Astrocyte (in vitro differentiated cells and primary cell): ENCODE data around the gene SFMBT2. TPM values are rescaled to one million over a fixed set of nuclear protein-coding genes. Genes with fewer than 3 reads are reported as not detected.

ENCODE experiments used
- DNase-seq: peaks from one replicate; pipeline ENCODE4 v3.0.0-alpha.2; 2010; ENCODE audit warnings: low read depth
- FAIRE-seq: peaks from 2 replicates; lab custom pipeline; 2011; peaks lifted over from hg19 to GRCh38; lab: Jason Lieb, UNC
- H2AFZ ChIP-seq: 2 replicates; pipeline ENCODE4 v1.6.0; 2012; ENCODE audit warnings: low read depth, low read length, inconsistent platforms
- H3K27ac ChIP-seq: 2 replicates; pipeline ENCODE4 v1.5.1; 2011; ENCODE audit warnings: low read depth, low read length, inconsistent platforms
- H3K27me3 ChIP-seq: 2 replicates; pipeline ENCODE4 v1.6.0; 2011; ENCODE audit warnings: low read length, inconsistent platforms; ENCODE audit not compliant: insufficient read depth
- H3K36me3 ChIP-seq: 2 replicates; pipeline ENCODE4 v1.5.1; 2011; ENCODE audit warnings: low read length, inconsistent platforms; ENCODE audit not compliant: insufficient read depth
- H3K4me1 ChIP-seq: 2 replicates; pipeline ENCODE4 v1.5.1; 2011; ENCODE audit warnings: low read length, inconsistent platforms; ENCODE audit not compliant: insufficient read depth
- H3K4me2 ChIP-seq: 2 replicates; pipeline ENCODE4 v1.6.0; 2012; ENCODE audit warnings: low read length, inconsistent platforms
- H3K4me3 ChIP-seq: 2 replicates; pipeline ENCODE4 v1.5.1; 2011; ENCODE audit warnings: low read depth, mild to moderate bottlenecking, low read length, inconsistent platforms; ENCODE audit not compliant: insufficient read depth
- H3K79me2 ChIP-seq: 2 replicates; pipeline ENCODE4 v1.6.0; 2012; ENCODE audit warnings: mild to moderate bottlenecking, low read length, inconsistent platforms; ENCODE audit not compliant: insufficient read depth
- H3K9ac ChIP-seq: 2 replicates; pipeline ENCODE4 v1.6.0; 2012; ENCODE audit warnings: mild to moderate bottlenecking, low read length, inconsistent platforms
- H3K9me3 ChIP-seq: 2 replicates; pipeline ENCODE4 v1.5.1; 2012; ENCODE audit warnings: low read depth, mild to moderate bottlenecking, low read length, inconsistent platforms; ENCODE audit not compliant: insufficient read depth
- H4K20me1 ChIP-seq: 2 replicates; pipeline ENCODE4 v1.6.0; 2012; ENCODE audit warnings: low read length, inconsistent platforms; ENCODE audit not compliant: insufficient read depth
- H3K27ac Mint-ChIP-seq: one replicate; pipeline ENCODE4 v1.8.0; 2021; ENCODE audit warnings: mild to moderate bottlenecking, mixed read lengths; ENCODE audit not compliant: unreplicated experiment
- H3K27me3 Mint-ChIP-seq: one replicate; pipeline ENCODE4 v1.8.0; 2021; ENCODE audit warnings: low read depth, mixed read lengths; ENCODE audit not compliant: unreplicated experiment
- H3K36me3 Mint-ChIP-seq: one replicate; pipeline ENCODE4 v1.8.0; 2021; ENCODE audit warnings: low read depth, mixed read lengths; ENCODE audit not compliant: unreplicated experiment
- H3K4me1 Mint-ChIP-seq: one replicate; pipeline ENCODE4 v1.8.0; 2021; ENCODE audit warnings: low read depth, mixed read lengths; ENCODE audit not compliant: unreplicated experiment
- H3K4me3 Mint-ChIP-seq: one replicate; pipeline ENCODE4 v1.8.0; 2021; ENCODE audit warnings: mild to moderate bottlenecking, moderate library complexity, mixed read lengths; ENCODE audit not compliant: unreplicated experiment
- H3K9me3 Mint-ChIP-seq: one replicate; pipeline ENCODE4 v1.8.0; 2021; ENCODE audit warnings: mild to moderate bottlenecking, mixed read lengths; ENCODE audit not compliant: unreplicated experiment
- EZH2 ChIP-seq: IDR thresholded peaks from 2 replicates; pipeline ENCODE4 v1.6.1; 2012; ENCODE audit warnings: mild to moderate bottlenecking, low read length, inconsistent platforms; ENCODE audit not compliant: insufficient read depth
- total RNA-seq: library from RNA; stranded (reverse); gene quantifications from 2 replicates; pipeline ENCODE4 v1.2.1, GENCODE V29; 2021
- TF ChIP-seq, protein P1 (sequence below): IDR thresholded peaks from 2 replicates; pipeline ENCODE4 v1.5.1; 2011; ENCODE audit warnings: low read depth, mild to moderate bottlenecking, inconsistent platforms, low read length, moderate library complexity; ENCODE audit not compliant: insufficient read depth

Gene SFMBT2
- total RNA-seq, 1 donor from 2014 or later = 3.9 TPM

DNA sequence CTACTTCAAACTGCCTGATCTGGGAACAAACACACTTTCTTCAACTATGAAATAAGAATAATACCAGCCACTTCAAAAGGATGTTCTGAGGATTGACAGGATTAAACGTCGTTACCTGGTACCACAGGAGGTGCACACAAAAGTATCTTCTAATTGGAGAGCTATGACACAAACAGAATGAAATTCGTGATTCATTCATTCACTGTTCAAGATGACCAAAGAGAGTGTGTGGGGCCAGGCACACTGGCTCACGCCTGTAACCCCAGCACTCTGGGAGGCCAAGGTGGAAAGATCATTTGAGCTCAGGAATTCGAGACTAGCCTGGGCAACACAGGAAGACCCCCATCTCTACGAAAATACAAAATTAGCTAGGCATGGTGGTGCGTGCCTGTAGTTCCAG lies 50.9 kb downstream of the SFMBT2 start:
- H3K4me3 Mint-ChIP-seq = no peak overlapping the region
- no peak for TF ChIP-seq EZH2
- TF ChIP-seq, protein P1, sequence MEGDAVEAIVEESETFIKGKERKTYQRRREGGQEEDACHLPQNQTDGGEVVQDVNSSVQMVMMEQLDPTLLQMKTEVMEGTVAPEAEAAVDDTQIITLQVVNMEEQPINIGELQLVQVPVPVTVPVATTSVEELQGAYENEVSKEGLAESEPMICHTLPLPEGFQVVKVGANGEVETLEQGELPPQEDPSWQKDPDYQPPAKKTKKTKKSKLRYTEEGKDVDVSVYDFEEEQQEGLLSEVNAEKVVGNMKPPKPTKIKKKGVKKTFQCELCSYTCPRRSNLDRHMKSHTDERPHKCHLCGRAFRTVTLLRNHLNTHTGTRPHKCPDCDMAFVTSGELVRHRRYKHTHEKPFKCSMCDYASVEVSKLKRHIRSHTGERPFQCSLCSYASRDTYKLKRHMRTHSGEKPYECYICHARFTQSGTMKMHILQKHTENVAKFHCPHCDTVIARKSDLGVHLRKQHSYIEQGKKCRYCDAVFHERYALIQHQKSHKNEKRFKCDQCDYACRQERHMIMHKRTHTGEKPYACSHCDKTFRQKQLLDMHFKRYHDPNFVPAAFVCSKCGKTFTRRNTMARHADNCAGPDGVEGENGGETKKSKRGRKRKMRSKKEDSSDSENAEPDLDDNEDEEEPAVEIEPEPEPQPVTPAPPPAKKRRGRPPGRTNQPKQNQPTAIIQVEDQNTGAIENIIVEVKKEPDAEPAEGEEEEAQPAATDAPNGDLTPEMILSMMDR = no peak
- Histone ChIP-seq H3K4me3 (no peak overlapping the region), H3K4me2 (no peak overlapping the region), H4K20me1 (no peaks in the 10 kb centered on the region), H3K9ac (no peak overlapping the region), H3K9me3 (peaks cover 3% of the 10 kb centered on the region), H3K79me2 (no peaks in the 10 kb centered on the region), H3K27ac (no peak overlapping the region), H2AFZ (no peak overlapping the region), H3K4me1 (peaks cover 4% of the 10 kb centered on the region), H3K27me3 (no peaks in the 10 kb centered on the region), H3K36me3 (no peaks in the 10 kb centered on the region)
- H3K27me3 Mint-ChIP-seq = no peaks in the 10 kb centered on the region
- H3K36me3 Mint-ChIP-seq = peaks cover 29% of the 10 kb centered on the region
- peaks cover 10% of the 10 kb centered on the region for H3K4me1 Mint-ChIP-seq
- DNase-seq (no peak), FAIRE-seq (no peak)
- H3K9me3 Mint-ChIP-seq = peaks cover 10% of the 10 kb centered on the region
- H3K27ac Mint-ChIP-seq = no peak overlapping the region

DNA sequence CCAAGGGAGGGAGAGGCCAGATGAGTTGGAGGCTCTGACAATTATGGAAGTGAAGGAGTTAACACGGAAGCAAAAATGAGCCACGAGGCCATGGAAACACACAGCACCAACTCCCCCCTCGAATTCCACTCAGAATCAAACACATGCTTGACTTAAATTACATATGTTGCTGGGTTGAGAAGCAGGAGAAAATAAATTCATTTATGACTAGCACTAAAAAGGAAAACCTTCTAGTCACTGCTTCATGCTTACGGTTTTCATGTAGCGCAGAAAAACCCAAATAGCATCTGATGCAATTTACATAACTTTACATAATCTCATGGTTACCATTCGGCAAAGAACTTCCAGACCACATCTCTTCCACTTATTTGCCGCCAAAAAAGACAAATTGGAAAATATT lies 51.5 kb downstream of the SFMBT2 start:
- no peaks in the 10 kb centered on the region for H3K36me3 ChIP-seq
- FAIRE-seq = no peak
- peaks cover 4% of the 10 kb centered on the region for H3K4me1 ChIP-seq
- no peak overlapping the region for H3K4me2 ChIP-seq
- H3K27me3 ChIP-seq = no peaks in the 10 kb centered on the region
- H3K9me3 ChIP-seq = peaks cover 3% of the 10 kb centered on the region
- no peak for TF ChIP-seq EZH2
- TF ChIP-seq, protein P1 = no peak
- Mint-ChIP-seq H3K4me3 (no peak overlapping the region), H3K27me3 (no peaks in the 10 kb centered on the region), H3K9me3 (peaks cover 10% of the 10 kb centered on the region), H3K4me1 (peaks cover 10% of the 10 kb centered on the region), H3K27ac (no peak overlapping the region), H3K36me3 (peaks cover 25% of the 10 kb centered on the region)
- no peaks in the 10 kb centered on the region for H3K79me2 ChIP-seq
- no peak overlapping the region for H3K4me3 ChIP-seq
- no peaks in the 10 kb centered on the region for H4K20me1 ChIP-seq
- no peak overlapping the region for H2AFZ ChIP-seq
- H3K9ac ChIP-seq = no peak overlapping the region
- DNase-seq = no peak
- H3K27ac ChIP-seq = no peak overlapping the region

DNA sequence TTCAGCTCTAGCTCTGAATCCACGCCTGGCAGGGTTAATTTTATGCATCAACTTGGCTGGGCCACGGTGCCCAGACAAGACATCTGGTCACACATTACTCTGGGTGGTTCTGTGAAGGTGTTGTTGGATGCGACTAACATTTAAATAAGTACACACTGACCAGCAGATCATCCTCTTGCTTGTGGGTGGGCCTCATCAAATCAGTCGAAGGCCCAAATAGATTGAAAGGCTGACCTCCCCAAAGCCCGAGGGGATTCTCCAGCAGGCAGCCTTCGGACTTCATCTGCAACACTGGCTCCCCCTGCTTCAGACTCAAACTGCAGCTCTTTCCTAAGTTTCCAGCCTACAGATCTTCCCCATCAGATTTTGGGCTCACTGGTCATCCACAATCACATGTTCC lies 53.6 kb downstream of the SFMBT2 start:
- Histone ChIP-seq H3K4me1 (no peaks in the 10 kb centered on the region), H4K20me1 (no peaks in the 10 kb centered on the region), H3K4me3 (no peak overlapping the region), H2AFZ (no peak overlapping the region), H3K4me2 (no peak overlapping the region), H3K79me2 (no peaks in the 10 kb centered on the region), H3K27ac (no peak overlapping the region), H3K27me3 (no peaks in the 10 kb centered on the region), H3K9me3 (peaks cover 3% of the 10 kb centered on the region), H3K9ac (no peak overlapping the region), H3K36me3 (no peaks in the 10 kb centered on the region)
- Mint-ChIP-seq H3K4me3 (no peak overlapping the region), H3K27ac (no peak overlapping the region), H3K4me1 (peaks cover 9% of the 10 kb centered on the region), H3K27me3 (no peaks in the 10 kb centered on the region), H3K9me3 (peaks cover 4% of the 10 kb centered on the region), H3K36me3 (peaks cover 16% of the 10 kb centered on the region)
- TF ChIP-seq EZH2 = no peak
- TF ChIP-seq, protein P1 = no peak
- DNase-seq (no peak), FAIRE-seq (no peak)
